ENCODE measurements around the gene CDH23. TPM values are rescaled to one million over a fixed set of nuclear protein-coding genes. Genes with fewer than 3 reads are reported as not detected.

CDH23 gene
- total RNA-seq, 1 experiment from 2014 or later, result 0.07 TPM

GRCh38 chr10:71827852-71828251 lies 431.1 kb downstream of the CDH23 start:
- no peaks in the 10 kb centered on the region for H3K9me3 Mint-ChIP-seq (ENCODE audit: low read depth, unreplicated experiment)
- no peak for DNase-seq
- peaks cover 11% of the 10 kb centered on the region for H3K4me1 Mint-ChIP-seq (ENCODE audit: low read depth, unreplicated experiment)
- BruUV-seq (replicated peaks), result no TSS peak
- intact Hi-C loops (cut with micrococcal nuclease; ENCODE audit: unreplicated experiment), result no loop called here
- no peaks in the 10 kb centered on the region for H3K27me3 Mint-ChIP-seq (ENCODE audit: unreplicated experiment)
- no peak overlapping the region for H3K4me3 Mint-ChIP-seq (ENCODE audit: low read depth, unreplicated experiment)
- H3K36me3 Mint-ChIP-seq (ENCODE audit: insufficient read depth, unreplicated experiment), result peaks cover 71% of the 10 kb centered on the region
- CTCF ChIA-PET, result no interaction called here
- no peak for TF ChIP-seq CTCF (IDR thresholded peaks at IDR 0.05; ENCODE audit: unreplicated experiment)
- H3K27ac Mint-ChIP-seq (ENCODE audit: unreplicated experiment), result no peak overlapping the region

- CTCF ChIA-PET, result no interaction called here
Observed at GRCh38 chr10:71828702-71829101, 432.0 kb downstream of the CDH23 start.

GRCh38 chr10:71829171-71829570 lies 432.5 kb downstream of the CDH23 start:
- peaks cover 11% of the 10 kb centered on the region for H3K4me1 Mint-ChIP-seq (ENCODE audit: low read depth, unreplicated experiment)
- no peaks in the 10 kb centered on the region for H3K9me3 Mint-ChIP-seq (ENCODE audit: low read depth, unreplicated experiment)
- peaks cover 71% of the 10 kb centered on the region for H3K36me3 Mint-ChIP-seq (ENCODE audit: insufficient read depth, unreplicated experiment)
- no peak overlapping the region for H3K27ac Mint-ChIP-seq (ENCODE audit: unreplicated experiment)
- DNase-seq, result no peak
- no peaks in the 10 kb centered on the region for H3K27me3 Mint-ChIP-seq (ENCODE audit: unreplicated experiment)
- no peak overlapping the region for H3K4me3 Mint-ChIP-seq (ENCODE audit: low read depth, unreplicated experiment)
- intact Hi-C loops (cut with micrococcal nuclease; ENCODE audit: unreplicated experiment), result no loop called here
- TF ChIP-seq CTCF (IDR thresholded peaks at IDR 0.05; ENCODE audit: unreplicated experiment), result no peak
- no TSS peak for BruUV-seq (replicated peaks)
- CTCF ChIA-PET, result interaction anchor here (1.4 kb wide), 1 partner anchor 12 kb away, joined by 3 read pairs; no protein-coding TSS in a partner anchor

More at GRCh38 chr10:71828702-71829101, 432.0 kb downstream of the CDH23 start:
- H3K9me3 Mint-ChIP-seq (ENCODE audit: low read depth, unreplicated experiment), result no peaks in the 10 kb centered on the region
- H3K27ac Mint-ChIP-seq (ENCODE audit: unreplicated experiment), result no peak overlapping the region
- H3K4me1 Mint-ChIP-seq (ENCODE audit: low read depth, unreplicated experiment), result peaks cover 11% of the 10 kb centered on the region
- TF ChIP-seq CTCF (IDR thresholded peaks at IDR 0.05; ENCODE audit: unreplicated experiment), result no peak
- intact Hi-C loops (cut with micrococcal nuclease; ENCODE audit: unreplicated experiment), result no loop called here
- DNase-seq, result no peak
- H3K36me3 Mint-ChIP-seq (ENCODE audit: insufficient read depth, unreplicated experiment), result peaks cover 71% of the 10 kb centered on the region
- no TSS peak for BruUV-seq (replicated peaks)
- H3K4me3 Mint-ChIP-seq (ENCODE audit: low read depth, unreplicated experiment), result no peak overlapping the region
- H3K27me3 Mint-ChIP-seq (ENCODE audit: unreplicated experiment), result no peaks in the 10 kb centered on the region

- H3K27me3 Mint-ChIP-seq (ENCODE audit: unreplicated experiment), result no peaks in the 10 kb centered on the region
- no peaks in the 10 kb centered on the region for H3K9me3 Mint-ChIP-seq (ENCODE audit: low read depth, unreplicated experiment)
- no peak overlapping the region for H3K4me3 Mint-ChIP-seq (ENCODE audit: low read depth, unreplicated experiment)
- no peak for TF ChIP-seq CTCF (IDR thresholded peaks at IDR 0.05; ENCODE audit: unreplicated experiment)
- DNase-seq, result no peak
- peaks cover 65% of the 10 kb centered on the region for H3K36me3 Mint-ChIP-seq (ENCODE audit: insufficient read depth, unreplicated experiment)
- no TSS peak for BruUV-seq (replicated peaks)
- H3K27ac Mint-ChIP-seq (ENCODE audit: unreplicated experiment), result no peak overlapping the region
- intact Hi-C loops (cut with micrococcal nuclease; ENCODE audit: unreplicated experiment), result no loop called here
- CTCF ChIA-PET, result interaction anchor here (1.4 kb wide), 1 partner anchor 13 kb away, joined by 3 read pairs; no protein-coding TSS in a partner anchor
- peaks cover 11% of the 10 kb centered on the region for H3K4me1 Mint-ChIP-seq (ENCODE audit: low read depth, unreplicated experiment)
Observed at GRCh38 chr10:71829896-71830295, 433.2 kb downstream of the CDH23 start.
